ENCODE data around the gene NANS. TPM values are rescaled to one million over a fixed set of nuclear protein-coding genes. Genes with fewer than 3 reads are reported as not detected.
A peak's percentile ranks its signal among the peaks of the same experiment; 100 is the strongest.

NANS gene
- total and polyA plus RNA-seq, 10 of the 15 experiments (the other 5 are each of a cell fraction or from before 2014, with no cell fraction given) = 21.0 to 126 (median 52.3) TPM

DNA sequence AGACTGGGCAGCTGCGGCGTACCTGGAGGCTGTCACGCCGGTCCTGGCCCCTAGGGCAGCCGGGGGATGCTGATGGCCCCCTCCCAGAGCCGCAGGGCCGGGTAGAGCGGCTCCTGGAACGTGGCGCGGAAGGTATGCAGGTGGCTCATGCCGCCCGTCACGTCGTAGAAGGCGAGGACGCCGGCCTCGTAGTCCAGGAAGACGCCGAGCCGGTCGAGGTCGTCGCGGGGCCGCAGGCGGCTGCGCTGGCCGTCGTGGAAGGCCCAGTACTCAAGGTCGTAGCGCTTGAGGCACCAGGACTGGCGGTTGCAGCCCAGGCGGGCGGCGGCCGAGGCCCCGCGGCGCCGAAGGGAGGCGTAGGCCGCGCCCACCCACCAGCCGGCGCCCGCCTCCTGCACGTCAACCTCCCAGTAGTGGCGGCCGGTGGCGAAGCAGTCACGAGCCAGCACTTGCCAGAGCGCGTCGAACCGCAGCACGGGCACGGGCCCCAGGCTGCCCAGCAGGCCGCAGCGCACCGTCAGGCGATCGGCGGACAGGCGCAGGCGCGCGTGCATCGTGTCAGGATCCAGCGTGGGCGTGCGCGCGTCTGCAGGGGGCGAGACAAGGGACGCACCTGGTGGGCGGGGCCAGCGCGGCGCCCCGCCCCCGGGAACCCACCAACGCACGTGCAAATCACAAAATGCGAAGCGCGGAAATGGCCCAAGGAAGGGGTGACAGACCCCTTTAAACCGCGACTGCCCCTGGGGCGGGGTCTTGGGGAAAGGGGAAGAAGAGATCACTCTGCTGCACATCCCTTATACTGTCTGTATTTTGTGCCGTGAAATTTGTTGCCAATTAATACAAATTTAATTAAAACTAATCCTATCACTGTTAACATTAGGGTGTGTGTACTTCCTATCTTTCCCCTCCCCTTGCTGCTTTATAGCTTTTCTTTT, 31.2 kb downstream of the NANS start:
- H3K4me3 ChIP-seq = no peak overlapping the region
- peak in 1 of 2 experiments; percentile 52; a peak in 2 of 3 replicates for TF ChIP-seq EGR1 (IDR thresholded peaks at IDR 0.05; ENCODE audit: borderline replicate concordance in 1 of 2, low read depth in 2 of 2, low read length in 2 of 2)
- 0 out of 4 replicates have a peak, but pooled peaks of 1 of the 2 experiments have one; percentile 5 for TF ChIP-seq BHLHE40 (IDR thresholded peaks at IDR 0.05; ENCODE audit: borderline replicate concordance in 1 of 2, low read depth in 2 of 2, low read length in 1 of 2)
- no peak for TF ChIP-seq ZNF274 (IDR thresholded peaks at IDR 0.05; ENCODE audit: insufficient read depth, insufficient read length)
- TF ChIP-seq FOS (IDR thresholded peaks at IDR 0.05; ENCODE audit: borderline replicate concordance, extremely low read depth, insufficient read length) = no peak
- peak; percentile 45; the same call in 1 of the 2 replicates for TF ChIP-seq TCF3 (IDR thresholded peaks at IDR 0.05; ENCODE audit: borderline replicate concordance, insufficient read depth, low read depth, low read length)
- TF ChIP-seq, protein P1, sequence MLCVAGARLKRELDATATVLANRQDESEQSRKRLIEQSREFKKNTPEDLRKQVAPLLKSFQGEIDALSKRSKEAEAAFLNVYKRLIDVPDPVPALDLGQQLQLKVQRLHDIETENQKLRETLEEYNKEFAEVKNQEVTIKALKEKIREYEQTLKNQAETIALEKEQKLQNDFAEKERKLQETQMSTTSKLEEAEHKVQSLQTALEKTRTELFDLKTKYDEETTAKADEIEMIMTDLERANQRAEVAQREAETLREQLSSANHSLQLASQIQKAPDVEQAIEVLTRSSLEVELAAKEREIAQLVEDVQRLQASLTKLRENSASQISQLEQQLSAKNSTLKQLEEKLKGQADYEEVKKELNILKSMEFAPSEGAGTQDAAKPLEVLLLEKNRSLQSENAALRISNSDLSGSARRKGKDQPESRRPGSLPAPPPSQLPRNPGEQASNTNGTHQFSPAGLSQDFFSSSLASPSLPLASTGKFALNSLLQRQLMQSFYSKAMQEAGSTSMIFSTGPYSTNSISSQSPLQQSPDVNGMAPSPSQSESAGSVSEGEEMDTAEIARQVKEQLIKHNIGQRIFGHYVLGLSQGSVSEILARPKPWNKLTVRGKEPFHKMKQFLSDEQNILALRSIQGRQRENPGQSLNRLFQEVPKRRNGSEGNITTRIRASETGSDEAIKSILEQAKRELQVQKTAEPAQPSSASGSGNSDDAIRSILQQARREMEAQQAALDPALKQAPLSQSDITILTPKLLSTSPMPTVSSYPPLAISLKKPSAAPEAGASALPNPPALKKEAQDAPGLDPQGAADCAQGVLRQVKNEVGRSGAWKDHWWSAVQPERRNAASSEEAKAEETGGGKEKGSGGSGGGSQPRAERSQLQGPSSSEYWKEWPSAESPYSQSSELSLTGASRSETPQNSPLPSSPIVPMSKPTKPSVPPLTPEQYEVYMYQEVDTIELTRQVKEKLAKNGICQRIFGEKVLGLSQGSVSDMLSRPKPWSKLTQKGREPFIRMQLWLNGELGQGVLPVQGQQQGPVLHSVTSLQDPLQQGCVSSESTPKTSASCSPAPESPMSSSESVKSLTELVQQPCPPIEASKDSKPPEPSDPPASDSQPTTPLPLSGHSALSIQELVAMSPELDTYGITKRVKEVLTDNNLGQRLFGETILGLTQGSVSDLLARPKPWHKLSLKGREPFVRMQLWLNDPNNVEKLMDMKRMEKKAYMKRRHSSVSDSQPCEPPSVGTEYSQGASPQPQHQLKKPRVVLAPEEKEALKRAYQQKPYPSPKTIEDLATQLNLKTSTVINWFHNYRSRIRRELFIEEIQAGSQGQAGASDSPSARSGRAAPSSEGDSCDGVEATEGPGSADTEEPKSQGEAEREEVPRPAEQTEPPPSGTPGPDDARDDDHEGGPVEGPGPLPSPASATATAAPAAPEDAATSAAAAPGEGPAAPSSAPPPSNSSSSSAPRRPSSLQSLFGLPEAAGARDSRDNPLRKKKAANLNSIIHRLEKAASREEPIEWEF (IDR thresholded peaks at IDR 0.05; ENCODE audit: insufficient replicate concordance, low read depth, low read length) = no peak
- H4K20me1 ChIP-seq (ENCODE audit: control insufficient read depth, insufficient read depth) = no peaks in the 10 kb centered on the region
- no peak overlapping the region for H2AFZ ChIP-seq (ENCODE audit: control insufficient read depth, low read depth, low read length)
- DNase-seq (ENCODE audit: low read depth, low spot score) (no peak), FAIRE-seq (no peak), ATAC-seq (no peak)
- H3K79me2 ChIP-seq (ENCODE audit: control insufficient read depth, insufficient read depth, low read length) = no peaks in the 10 kb centered on the region
- peaks cover 17 to 24% of the 10 kb centered on the region in 2 experiments for H3K36me3 ChIP-seq (ENCODE audit: control insufficient read depth in 2 of 2, insufficient read depth in 2 of 2, low read length in 1 of 2)
- WGBS (ENCODE audit: insufficient coverage, insufficient replicate concordance, low lambda C conversion rate, missing lambda C conversion rate) = 62% methylated on average over 74 of the region's 92 CpGs
- ChIA-PET POLR2A (no interaction called here), RAD21 (ENCODE audit: unreplicated experiment) (no interaction called here), SMC1A (ENCODE audit: uncharacterized antibody, unreplicated experiment) (interaction anchor here (1.2 to 3.3 kb wide), 4 partner anchors 10 to 30 kb away, joined by 3 to 12 read pairs (median 8); partner anchors contain the start of gene TRIM14), CTCF (interaction anchor here (0.9 to 1.5 kb wide), 4 partner anchors 23 to 118 kb away, joined by 3 read pairs; partner anchors contain the start of gene TRIM14)
- H3K4me2 ChIP-seq (ENCODE audit: control insufficient read depth, insufficient read depth) = no peak overlapping the region
- no peak overlapping the region for H3K9ac ChIP-seq (ENCODE audit: control insufficient read depth, insufficient read depth, low read length)
- no peaks in the 10 kb centered on the region for H3K4me1 ChIP-seq (ENCODE audit: control insufficient read depth, insufficient read depth, low read length)
- H3K27me3 ChIP-seq (replicated peaks in 1 of 2; ENCODE audit: control insufficient read depth in 2 of 2, insufficient read depth in 2 of 2, low read length in 1 of 2) = no peaks in the 10 kb centered on the region
- intact Hi-C loops (cut with micrococcal nuclease; ENCODE audit: unreplicated experiment) (no loop called here), in situ Hi-C loops (cut with MboI) (no loop called here)
- no peaks in the 10 kb centered on the region for H3K9me3 ChIP-seq (replicated peaks; ENCODE audit: control insufficient read depth, insufficient read depth, low read length)
- no TSS peak for BruUV-seq (replicated peaks)
- no peak overlapping the region for H3K27ac ChIP-seq (ENCODE audit: control insufficient read depth, insufficient read depth)

All from GM12878 (cell line).